ENCODE measurements around the gene NDEL1. TPM values are rescaled to one million over a fixed set of nuclear protein-coding genes. Genes with fewer than 3 reads are reported as not detected.

Gene NDEL1
- total RNA-seq, 1 experiment from 2014 or later: 39.2 TPM

DNA sequence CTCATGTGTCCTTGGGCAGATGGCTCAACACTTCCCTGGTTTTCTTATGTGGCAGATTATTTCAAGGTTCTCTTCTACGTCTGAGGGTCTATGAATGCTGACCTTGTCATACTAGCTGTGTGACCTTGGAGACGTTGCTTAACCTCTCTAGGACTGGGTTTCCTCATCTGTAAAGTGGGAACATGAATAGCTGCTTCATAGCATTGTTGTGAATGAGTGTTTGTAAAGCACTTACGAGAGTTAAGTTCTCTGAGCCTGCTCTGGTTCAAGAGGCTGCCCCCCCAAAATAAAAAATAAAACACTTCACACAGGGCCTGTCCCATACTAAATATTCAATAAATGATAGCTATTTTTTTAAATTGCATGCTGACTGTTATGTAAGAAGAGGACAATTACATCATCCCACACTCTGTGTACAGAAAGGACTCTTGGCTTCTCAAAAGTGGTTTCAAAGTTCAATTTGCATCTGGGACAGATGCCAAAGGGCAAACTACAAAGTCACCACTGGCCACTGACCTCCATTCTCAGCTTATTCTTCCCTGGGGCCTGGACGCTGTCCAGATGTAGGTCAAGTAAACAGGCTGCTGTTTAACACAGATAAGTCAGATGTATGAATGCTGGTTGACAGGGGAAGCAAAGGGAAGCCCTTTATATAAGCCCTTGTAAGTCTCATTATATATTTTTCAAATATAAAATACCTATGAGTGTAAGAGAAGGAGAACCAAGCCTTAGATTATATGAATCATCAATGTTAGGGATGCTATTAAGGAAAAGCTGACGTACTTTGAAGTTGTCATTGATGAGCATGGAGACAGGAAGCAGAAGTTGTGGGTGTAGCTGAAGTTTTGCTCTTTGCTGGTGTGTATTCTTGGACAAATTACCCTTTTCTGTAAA is 15.4 kb upstream of the NDEL1 start:
- Histone ChIP-seq H3K9me2 (ENCODE audit: insufficient read depth) (no peaks in the 10 kb centered on the region), H3K79me2 (ENCODE audit: insufficient read depth, low read length) (no peaks in the 10 kb centered on the region), H3K9ac (ENCODE audit: low read length) (no peak overlapping the region), H2AFZ (ENCODE audit: low read depth, low read length, poor library complexity, severe bottlenecking) (no peak overlapping the region), H3K36me3 (ENCODE audit: control insufficient read depth in 1 of 2, insufficient read depth in 2 of 2, low read length in 2 of 2) (no peaks in the 10 kb centered on the region), H3K4me1 (ENCODE audit: control insufficient read depth in 1 of 2, insufficient read depth in 2 of 2, low read length in 2 of 2) (peaks cover 6 to 10% of the 10 kb centered on the region in 2 experiments), H3K4me3 (replicated peaks in 1 of 2; ENCODE audit: low read depth in 1 of 2, low read length in 2 of 2) (no peak overlapping the region), H3K27ac (ENCODE audit: low read depth, low read length) (no peak overlapping the region), H3K4me2 (ENCODE audit: low read length) (no peak overlapping the region), H3K27me3 (ENCODE audit: insufficient read depth, low read length) (peaks cover 6% of the 10 kb centered on the region; the same call in 1 of the 2 replicates), H3K9me3 (ENCODE audit: control insufficient read depth in 1 of 2, insufficient read depth in 1 of 2, low read depth in 1 of 2, low read length in 2 of 2) (no peaks in the 10 kb centered on the region), H4K20me1 (ENCODE audit: insufficient read depth) (no peaks in the 10 kb centered on the region)
- POLR2A ChIA-PET: interaction anchor here (1.1 kb wide), 1 partner anchor 17 kb away, joined by 4 read pairs; no protein-coding TSS in a partner anchor
- RAD21 ChIA-PET (ENCODE audit: low non-redundant PET in 1 of 2, low total read pairs in 2 of 2, uncharacterized antibody in 2 of 2, unreplicated experiment in 2 of 2): no interaction called here
- ATAC-seq (no peak), DNase-seq (ENCODE audit: low read depth, low spot score) (no peak)
- BruUV-seq (replicated peaks): no TSS peak
- TF ChIP-seq, protein P1, sequence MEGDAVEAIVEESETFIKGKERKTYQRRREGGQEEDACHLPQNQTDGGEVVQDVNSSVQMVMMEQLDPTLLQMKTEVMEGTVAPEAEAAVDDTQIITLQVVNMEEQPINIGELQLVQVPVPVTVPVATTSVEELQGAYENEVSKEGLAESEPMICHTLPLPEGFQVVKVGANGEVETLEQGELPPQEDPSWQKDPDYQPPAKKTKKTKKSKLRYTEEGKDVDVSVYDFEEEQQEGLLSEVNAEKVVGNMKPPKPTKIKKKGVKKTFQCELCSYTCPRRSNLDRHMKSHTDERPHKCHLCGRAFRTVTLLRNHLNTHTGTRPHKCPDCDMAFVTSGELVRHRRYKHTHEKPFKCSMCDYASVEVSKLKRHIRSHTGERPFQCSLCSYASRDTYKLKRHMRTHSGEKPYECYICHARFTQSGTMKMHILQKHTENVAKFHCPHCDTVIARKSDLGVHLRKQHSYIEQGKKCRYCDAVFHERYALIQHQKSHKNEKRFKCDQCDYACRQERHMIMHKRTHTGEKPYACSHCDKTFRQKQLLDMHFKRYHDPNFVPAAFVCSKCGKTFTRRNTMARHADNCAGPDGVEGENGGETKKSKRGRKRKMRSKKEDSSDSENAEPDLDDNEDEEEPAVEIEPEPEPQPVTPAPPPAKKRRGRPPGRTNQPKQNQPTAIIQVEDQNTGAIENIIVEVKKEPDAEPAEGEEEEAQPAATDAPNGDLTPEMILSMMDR (IDR thresholded peaks at IDR 0.05 in 2 of 3, conservative IDR thresholded peaks at IDR 0.05 in 1 of 3; ENCODE audit: borderline replicate concordance in 1 of 3, insufficient read depth in 1 of 3, low read depth in 2 of 3, low read length in 2 of 3): no peak
- TF ChIP-seq POLR2AphosphoS5 (IDR thresholded peaks at IDR 0.05; ENCODE audit: low read depth, low read length): no peak
- TF ChIP-seq POLR2A (IDR thresholded peaks at IDR 0.05; ENCODE audit: borderline replicate concordance, extremely low read depth, insufficient read depth, insufficient read length): no peak
- TF ChIP-seq JUND (IDR thresholded peaks at IDR 0.05): no peak
- TF ChIP-seq ZNF274 (IDR thresholded peaks at IDR 0.05; ENCODE audit: low read depth, low read length): no peak
- no peak for TF ChIP-seq CBX3 (IDR thresholded peaks at IDR 0.05; ENCODE audit: low read depth)
- TF ChIP-seq EZH2phosphoT487 (IDR thresholded peaks at IDR 0.05; ENCODE audit: borderline replicate concordance): no peak
- no peak for TF ChIP-seq SP1 (IDR thresholded peaks at IDR 0.05; ENCODE audit: low read depth)
- TF ChIP-seq ELF1 (IDR thresholded peaks at IDR 0.05; ENCODE audit: borderline replicate concordance, low read depth): no peak
- no peak for TF ChIP-seq RAD21 (IDR thresholded peaks at IDR 0.05; ENCODE audit: low read depth)
- TF ChIP-seq EZH2 (IDR thresholded peaks at IDR 0.05): no peak
- TF ChIP-seq SIN3A (IDR thresholded peaks at IDR 0.05; ENCODE audit: low read depth): no peak
- intact Hi-C loops (cut with micrococcal nuclease): no loop called here
- CTCF ChIA-PET: interaction anchor here (1.7 to 2.7 kb wide), 2 partner anchors 10 to 36 kb away, joined by 4 to 17 read pairs; no protein-coding TSS in a partner anchor

Measured in HCT116 (cell line).